NB4 (cell line): ENCODE data around the gene PIK3AP1.

Experiments
- CTCF ChIP-seq: IDR thresholded peaks from one replicate; pipeline ENCODE4 v1.5.1; 2012; ENCODE audit warnings: low read depth, low read length
- MAX ChIP-seq: IDR thresholded peaks from 2 replicates; pipeline ENCODE4 v1.6.1; 2011; ENCODE audit warnings: low read depth, low read length
- MYC ChIP-seq: IDR thresholded peaks from 2 replicates; pipeline ENCODE4 v1.6.1; 2011; ENCODE audit warnings: low read depth, low read length
- POLR2A ChIP-seq: IDR thresholded peaks from 2 replicates; pipeline ENCODE4 v1.6.1; 2011; ENCODE audit warnings: mild to moderate bottlenecking; ENCODE audit not compliant: insufficient read length; ENCODE audit errors: extremely low read depth

GRCh38 chr10:96678725-96679124 is 41.6 kb downstream of the PIK3AP1 start:
- TF ChIP-seq CTCF (no peak), POLR2A (no peak), MYC (no peak), MAX (no peak)
